Transverse colon (tissue), 4 donors: ENCODE results near the gene MTHFS.

Experiments used
- CTCF ChIP-seq, 5 experiments: fragments of 200-600 bp in 3 of 5; fragments of 450-650 bp in 2 of 5; sonication (generic) in 3 of 5; IDR thresholded peaks; 1 replicate in 2 of 5; 2 replicates in 3 of 5; pipeline ENCODE4 v1.5.1; 2016 to 2017; ENCODE audit warnings: antibody characterized with exemption in 5 of 5, inconsistent platforms in 3 of 5, mild to moderate bottlenecking in 2 of 5, moderate library complexity in 1 of 5
- EP300 ChIP-seq: sonication (generic); formaldehyde crosslinking; IDR thresholded peaks from one replicate; pipeline ENCODE4 v1.6.1; 2017; ENCODE audit warnings: antibody characterized with exemption, low read depth
- POLR2AphosphoS5 ChIP-seq, 3 donors: sonication (generic); formaldehyde crosslinking; IDR thresholded peaks; one replicate each; pipeline ENCODE4 v1.6.1; 2016; ENCODE audit warnings: antibody characterized with exemption in 3 of 3

GRCh38 chr15:79834495-79834894 lies 62.3 kb downstream of the MTHFS start:
- TF ChIP-seq POLR2AphosphoS5 (IDR thresholded peaks at IDR 0.05) (no peak), CTCF (IDR thresholded peaks at IDR 0.05) (no peak), EP300 (no peak)
